GM19467 (cell line): Measurements from ENCODE around the gene CREBBP.
A peak's percentile ranks its signal among the peaks of the same experiment; 100 is the strongest.

Source experiments
- ATAC-seq: cut with Tn5 transposase; IDR thresholded peaks from one replicate; pipeline ENCODE4 v1.9.1; 2021; ENCODE audit warnings: mild to moderate bottlenecking, moderate library complexity; ENCODE audit not compliant: unreplicated experiment

The CREBBP gene

DNA sequence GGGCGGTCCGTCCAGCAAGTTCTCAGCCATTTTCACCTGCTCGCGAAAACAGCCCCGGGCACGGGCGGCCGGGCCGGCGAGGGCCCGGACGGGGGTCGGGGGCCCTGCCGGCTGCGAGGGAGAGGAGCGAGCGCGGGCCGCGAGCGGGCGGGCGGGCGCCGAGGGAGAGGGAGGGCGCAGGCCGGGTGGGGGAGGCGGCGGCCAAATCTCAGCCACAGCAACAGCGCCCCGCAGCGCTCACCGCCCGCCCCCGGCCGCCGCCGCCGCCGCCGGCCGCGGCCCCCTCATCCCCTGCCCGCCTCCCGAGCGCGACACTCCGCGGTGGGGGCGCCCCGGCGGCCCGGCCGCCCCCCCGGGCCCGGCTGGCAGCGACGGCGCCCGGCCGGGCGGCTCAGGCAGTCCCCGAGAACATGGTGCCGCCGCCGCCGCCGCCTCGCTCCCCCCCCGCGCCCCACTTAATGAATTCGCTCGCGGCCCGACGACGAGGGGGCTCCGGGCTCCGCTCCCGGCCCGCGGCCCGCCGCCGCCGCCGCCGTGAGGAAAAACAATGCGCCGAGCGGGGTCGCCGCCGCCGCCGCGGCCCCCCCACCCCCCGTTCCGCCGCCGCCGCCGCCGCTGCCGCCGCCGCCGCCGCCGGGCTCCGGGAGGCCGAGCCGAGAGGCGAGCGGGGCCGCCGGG lies 487 bp downstream of the CREBBP start:
- peak; percentile 44 for ATAC-seq

DNA sequence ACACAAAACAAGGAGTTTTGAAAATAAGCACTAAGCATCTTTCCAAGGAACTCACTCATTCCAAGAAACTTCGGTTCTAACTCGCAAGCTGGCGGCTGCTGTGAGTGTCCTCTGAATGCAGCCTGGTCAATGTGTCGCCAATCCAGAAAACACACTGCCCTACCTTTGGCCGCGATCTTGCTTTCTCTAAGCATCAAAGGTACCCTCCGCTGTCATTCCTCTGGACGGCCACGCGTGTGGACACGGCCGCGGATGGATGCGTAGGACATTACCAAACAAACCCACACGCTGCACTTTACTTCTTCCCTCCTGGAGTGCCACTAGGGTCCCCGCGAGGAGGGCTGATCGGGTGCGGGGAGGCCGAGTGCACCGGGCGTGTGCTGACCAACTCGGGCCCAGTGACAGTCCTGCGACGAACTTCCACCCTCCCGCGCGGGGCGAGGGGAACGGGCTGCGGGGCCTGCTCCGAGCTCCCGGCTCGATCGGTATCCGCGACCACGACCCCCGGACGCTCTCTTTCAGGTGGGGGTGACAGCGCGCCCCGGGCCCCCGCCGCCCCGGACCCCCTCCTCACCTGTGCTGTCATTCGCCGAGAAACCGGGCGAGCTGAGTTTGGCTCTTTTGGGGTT lies 1.1 kb downstream of the CREBBP start:
- no peak for ATAC-seq

DNA sequence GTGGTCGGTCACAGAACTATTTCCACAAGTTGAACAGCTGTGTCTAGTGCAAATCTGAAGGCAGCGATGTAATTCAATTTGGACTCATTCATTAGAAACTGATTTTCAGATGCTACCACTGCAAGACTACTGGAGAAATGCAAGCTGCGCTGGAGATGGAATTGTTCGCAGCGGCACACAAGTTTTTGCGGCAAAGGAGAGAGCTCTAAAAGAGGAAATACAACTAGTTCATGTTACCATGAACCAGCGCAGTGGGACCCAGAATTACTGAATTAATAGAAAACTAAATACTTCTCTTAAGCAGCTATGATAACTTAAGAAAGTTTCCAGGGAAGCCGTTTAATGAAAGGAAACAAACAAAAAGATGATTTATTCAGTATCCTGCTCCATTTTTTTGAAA lies 1.9 kb downstream of the CREBBP start:
- ATAC-seq, result no peak

DNA sequence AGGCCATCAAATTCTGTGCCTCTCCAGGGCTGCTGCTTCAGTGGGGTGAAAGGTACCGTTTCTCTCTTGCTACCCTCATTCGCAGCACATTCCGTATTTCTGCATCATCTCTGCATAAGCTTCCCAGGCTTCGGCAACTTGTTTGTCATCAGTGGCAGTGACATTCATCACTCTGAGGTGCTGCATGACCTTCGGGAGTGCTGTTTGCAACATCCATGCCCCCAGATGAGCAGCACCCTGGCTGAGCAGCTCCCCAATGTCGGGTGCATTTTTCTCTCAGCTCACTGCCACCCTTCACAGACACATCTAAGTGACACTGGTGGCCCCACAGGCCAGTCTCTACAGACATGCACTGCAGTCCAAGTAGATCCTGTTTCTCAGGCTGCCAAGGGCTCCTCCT lies 3.8 kb downstream of the CREBBP start:
- no peak for ATAC-seq

DNA sequence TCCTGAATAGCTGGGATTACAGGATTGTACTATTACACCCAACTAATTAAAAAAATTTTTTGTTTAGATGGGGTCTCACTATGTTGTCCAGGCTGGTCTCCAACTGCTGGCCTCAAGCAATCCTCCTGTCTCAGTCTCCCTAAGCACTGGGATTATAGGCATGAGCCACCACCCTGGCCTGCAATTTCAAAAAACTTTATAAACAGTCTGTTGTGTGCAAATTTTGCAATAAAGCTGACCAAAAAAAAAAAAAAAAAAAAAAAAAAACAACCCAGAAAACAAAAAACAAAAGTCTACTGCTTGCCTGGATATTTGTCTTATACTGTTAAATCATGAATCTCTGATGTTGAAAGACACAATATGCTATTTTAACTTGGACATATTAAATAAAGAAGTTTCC lies 4.4 kb downstream of the CREBBP start:
- no peak for ATAC-seq

DNA sequence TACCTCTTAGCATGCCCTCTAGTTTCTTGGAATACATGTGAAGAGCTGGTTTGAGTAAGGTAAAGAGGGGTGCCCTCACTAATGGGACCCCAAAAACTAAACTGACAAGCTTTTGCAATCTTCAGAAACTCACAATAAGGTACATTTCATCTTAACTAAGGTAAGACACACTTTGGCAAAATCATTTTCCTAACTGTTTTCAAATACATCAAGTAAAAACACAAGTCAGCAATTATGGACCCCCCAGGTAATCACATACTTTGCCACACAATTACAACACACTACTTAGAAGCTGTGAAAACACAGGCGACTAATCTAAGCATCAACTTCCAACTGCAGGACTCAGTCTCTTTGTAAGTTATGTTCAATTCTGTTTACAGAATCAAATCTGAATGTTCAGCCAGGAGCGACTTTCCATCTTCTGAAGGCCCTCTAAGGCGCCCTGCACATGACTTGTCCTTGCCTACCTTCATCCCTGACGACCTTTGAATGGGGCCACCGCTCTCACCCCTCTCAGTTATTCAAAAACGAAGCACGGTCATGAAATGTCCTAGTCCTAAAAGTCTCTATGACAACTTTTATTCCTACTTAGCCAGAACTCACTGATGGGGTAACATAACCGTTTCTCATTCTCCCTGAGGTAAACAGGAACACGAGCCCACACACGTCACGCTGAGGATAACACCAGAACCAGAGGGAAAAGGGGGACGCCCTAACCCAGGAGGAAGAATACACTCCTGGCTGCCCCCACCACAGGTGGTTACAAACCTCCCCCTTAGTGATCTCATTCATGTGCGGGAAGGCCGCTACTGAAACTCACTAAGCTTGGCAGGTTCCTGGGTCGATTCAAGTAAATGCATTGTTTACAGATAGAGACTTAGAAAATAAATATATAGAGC lies 5.5 kb downstream of the CREBBP start:
- ATAC-seq, result no peak

DNA sequence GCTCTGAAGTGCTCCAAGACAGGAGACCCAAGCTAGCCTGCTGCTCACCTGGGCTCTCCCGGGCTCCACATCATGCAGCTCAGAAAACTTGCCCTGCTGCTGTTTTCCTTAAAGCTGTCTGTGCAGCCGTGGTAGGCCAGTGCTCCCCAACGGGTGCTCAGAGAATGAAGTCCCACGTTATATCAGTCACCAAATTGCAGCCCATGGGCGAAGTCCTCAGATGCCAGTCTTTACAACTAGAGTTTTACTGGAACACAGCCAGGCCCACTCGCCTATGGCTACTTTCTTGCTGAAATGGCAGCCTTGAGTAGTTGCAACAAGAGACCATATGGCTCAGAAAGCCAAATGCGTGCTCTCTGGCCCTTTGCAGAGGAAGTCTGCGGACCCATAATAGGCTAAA lies 6.3 kb downstream of the CREBBP start:
- no peak for ATAC-seq

DNA sequence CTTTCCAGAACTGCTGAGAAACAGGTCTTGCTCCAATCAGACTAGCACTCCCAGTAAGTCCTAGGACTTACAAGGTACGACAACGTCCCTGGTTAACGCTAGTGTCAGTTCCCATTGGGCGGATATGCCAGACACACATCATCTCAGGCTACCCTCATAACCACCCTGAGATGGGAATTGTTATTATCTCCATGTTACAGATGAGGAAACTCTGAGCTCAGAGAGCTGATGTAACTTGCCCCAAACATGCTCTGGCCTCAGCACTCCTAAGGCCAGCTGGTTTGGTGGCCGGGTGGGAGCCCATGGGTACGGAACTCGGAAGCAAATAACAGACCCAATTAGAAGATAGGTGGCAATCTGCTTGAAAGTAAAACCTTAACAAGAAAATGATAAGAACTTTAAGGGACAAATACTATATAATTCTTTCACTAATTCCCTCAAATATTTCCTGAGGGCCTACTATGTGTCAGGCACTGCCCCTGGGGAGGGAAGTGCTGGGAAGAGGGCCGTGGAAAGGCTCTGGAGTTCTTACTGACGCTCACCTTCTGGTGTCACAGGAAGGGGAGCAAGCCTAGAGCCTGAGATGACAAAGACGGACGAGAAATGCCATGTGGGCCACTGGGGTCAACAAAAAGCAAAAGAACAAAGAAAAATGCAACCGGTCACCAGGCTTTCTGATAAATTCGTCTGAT lies 6.9 kb downstream of the CREBBP start:
- no peak for ATAC-seq

DNA sequence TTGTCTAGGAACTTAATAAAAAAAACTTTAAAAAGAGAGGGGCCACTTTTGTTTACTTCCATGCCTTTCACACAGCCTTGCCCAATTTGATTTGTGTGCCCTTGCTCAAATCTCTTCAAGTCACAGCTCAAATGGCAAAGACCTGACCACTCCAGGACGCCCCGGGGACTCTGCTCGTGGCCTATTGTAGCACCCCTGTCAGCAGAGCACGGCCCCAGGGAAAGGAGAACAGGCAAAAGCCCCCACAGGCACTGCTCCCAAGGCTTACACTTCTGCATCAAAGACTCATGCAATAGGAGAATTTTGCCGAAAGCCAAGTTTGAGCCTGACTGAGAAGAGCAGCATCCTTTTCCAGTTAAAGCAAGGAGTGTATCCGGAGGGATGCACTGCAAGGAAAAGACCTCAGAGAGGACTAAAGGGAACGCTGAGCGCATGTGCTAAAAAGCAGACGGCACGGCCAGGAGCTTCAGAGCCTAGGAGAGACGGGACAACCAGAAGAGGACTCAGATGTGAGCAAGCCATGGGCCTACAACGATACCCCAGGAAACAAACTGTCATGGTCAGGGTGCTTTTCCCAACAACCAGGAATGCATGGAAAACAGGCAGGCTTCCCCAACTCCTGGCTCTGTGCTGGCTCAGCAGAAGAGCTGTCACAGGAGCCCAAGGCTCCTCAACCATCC lies 8.2 kb downstream of the CREBBP start:
- ATAC-seq, result no peak

DNA sequence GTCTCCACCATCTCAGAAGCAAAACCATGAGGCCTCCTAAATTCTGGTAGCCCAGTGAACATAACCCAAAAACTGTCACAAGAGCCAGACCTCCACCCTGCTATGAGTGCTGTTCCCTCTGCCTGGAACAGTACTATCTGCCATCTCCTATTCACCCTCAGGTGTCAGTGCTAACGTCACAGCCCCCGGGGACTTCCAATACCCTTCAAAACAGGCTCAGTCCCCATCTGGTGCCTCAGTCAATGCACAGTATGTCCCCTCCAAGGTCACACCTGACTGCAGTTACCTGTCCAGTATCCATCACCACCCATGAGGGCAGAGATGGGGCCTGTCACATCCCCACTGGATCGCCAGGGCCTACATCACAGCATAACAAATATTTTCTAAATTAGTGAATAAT lies 11.5 kb downstream of the CREBBP start:
- no peak for ATAC-seq

DNA sequence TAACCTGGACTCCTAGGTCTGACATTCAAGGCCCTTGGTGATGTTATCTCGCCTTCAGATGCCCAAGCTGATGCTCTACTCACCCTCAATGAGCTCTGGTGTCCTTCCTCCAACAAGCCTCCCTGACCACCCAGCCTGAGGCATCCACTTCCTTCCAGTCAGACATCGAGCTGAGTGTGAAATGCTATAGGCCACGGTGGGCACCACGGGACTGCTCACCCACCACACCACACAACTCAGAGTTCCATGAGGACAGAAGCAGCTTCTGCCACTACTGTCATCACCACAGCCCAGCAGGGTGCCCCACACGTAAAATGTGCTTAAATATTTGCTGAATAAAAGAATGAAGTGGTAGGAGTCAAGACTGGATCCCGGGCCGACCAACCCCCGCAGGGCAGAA lies 12.0 kb downstream of the CREBBP start:
- ATAC-seq, result no peak

DNA sequence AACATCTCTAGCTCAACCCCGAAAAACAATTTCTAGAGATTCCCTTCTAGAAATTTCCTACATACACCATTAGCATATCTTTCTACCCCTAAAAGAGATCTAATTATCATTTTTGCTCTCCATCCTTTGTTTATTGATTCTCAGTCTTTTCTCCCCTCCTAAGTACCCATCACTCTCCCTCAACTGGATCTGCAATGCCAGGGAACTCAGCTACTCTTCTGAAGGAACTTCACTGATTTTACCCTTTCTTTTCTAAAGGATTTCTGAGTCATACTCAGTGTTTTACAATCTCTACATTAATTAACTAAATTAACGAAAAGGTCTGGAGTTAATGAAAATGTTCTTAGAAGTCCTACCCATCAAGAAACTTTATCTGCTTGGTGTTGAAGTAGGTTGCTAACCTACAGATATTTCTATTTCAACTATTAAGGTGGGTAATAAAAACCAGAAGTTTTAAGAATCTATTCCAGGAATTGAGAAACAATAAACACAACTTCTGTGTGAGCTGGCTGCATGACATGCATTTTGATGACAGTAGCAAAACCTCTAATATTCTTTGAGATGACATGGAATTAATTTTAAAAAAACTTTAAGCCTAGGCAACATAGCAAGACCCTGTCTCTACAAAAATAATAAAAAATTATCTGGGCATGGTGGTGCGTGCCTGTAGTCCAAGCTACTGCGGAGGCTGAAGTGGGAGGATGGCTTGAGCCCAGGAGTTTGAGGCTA lies 13.6 kb downstream of the CREBBP start:
- no peak for ATAC-seq

DNA sequence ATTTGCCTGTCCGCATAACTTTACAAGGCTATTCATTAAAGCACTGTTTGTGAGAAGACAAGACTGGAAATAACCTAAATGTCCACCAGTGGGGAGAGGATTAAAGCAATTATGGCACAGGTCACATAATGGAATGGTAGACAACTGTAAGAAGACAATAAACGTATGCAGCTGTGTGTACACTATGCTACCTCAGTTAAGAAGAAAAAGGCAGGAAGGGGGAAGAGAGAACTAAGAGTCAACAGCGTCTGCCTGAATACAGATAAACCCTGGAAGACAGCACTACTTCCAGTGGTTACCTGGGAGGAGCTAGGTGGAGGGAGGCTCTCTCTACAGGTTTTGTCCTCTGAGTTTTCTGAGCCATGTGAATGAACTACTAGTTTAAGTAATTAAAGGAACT lies 15.3 kb downstream of the CREBBP start:
- ATAC-seq, result no peak

DNA sequence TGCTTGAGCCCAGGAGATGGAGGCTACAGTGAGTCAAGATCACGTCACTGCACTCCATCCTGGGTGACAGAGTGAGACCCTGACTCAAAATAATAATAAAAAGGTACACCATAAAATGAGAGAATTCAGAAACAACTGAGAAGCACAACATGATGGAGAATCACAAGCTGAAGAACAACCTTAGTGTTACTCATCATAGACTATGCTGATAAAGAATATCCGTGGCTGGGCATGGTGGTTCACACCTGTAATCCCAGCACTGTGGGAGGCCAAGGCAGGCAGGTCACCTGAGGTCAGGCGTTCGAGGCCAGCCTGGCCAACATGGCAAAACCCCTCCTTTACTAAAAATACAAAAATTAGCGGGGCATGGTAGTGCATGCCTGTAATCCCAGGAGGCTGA lies 16.0 kb downstream of the CREBBP start:
- no peak for ATAC-seq

DNA sequence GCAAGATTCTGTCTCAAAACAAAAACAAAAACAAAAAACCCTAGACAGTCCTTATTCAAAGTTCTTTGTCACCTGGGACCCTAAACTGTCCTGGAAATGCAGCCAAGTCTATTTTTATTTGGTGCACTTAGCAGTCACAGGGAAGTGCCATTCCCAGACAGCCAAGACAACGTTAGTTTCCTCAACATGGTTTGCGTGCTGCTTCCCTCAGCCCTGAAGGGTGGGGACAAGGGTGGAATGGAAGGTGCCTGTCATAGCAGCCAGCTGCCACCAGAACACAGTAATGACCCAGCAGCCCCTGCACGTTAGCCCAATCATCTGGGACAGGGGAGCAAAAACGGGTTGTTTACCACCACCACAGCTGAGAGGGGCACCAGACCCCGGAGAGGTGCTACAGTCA lies 16.9 kb downstream of the CREBBP start:
- ATAC-seq, result no peak

DNA sequence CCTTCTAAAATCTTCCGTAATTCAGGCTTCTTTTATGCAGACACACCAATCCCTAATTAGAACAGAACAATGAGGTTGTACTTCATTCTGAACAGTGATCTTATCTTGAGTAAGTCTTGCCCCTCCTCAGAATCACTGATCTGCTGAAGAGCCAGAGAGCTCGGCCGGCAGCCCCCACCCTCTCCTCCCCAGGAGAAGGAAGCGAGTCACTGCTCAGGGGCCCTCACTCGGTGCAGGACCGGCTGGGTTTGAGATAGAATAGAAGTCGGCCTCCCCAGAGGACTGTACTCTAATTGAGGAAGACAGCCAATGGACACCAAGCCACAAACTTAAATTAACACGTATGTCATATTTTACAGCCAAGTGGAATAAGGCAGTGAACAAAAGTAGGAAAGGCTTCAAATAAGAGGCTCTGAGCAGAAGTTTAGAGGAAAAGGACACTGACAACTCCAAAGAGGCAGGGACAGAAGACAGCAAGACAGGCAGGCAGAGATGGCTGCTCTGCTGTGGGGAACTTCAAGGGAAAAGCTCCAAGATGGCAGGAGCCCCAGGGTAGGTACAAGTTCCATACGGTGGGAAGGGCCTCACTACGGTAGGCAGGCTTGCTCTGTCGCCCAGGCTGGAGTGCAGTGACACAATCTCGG lies 18.6 kb downstream of the CREBBP start:
- no peak for ATAC-seq

DNA sequence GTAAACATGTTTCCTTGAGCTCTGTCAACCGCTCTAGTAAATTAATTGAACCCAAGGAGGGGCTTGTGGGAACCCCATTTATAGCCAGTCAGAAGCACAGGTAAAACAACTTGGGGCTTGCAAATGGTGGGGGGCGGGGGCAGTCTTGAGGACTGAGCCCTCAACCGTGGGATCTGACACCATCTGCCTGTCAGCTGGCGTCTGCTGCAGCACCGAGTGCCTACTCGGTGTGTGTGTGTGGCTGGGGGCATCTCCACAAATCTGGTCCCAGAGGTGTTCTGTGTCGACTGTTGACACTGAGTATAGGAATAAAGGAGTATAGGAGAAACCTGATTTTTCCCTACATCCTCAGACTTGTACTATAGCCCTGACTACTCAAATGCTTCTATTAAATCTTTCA lies 20.6 kb downstream of the CREBBP start:
- no peak for ATAC-seq

DNA sequence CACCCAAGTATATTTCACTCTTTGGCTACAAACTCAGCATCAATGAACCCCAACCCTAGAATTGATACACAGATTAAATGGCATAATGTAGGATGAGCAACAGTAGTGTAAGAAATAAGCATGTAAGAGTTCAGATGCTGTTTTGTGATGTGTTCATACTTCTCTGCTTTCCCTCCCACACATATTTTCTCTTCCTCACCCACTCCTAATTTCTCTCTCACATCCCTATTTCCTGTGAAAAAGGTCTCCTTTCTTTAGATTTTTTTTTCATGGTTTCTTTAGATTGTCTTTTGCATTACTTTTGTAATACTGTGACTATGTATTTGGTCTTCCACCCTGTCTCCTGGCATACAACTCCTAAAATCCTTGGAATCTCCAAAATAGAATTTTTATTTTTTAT lies 21.7 kb downstream of the CREBBP start:
- ATAC-seq, result no peak

DNA sequence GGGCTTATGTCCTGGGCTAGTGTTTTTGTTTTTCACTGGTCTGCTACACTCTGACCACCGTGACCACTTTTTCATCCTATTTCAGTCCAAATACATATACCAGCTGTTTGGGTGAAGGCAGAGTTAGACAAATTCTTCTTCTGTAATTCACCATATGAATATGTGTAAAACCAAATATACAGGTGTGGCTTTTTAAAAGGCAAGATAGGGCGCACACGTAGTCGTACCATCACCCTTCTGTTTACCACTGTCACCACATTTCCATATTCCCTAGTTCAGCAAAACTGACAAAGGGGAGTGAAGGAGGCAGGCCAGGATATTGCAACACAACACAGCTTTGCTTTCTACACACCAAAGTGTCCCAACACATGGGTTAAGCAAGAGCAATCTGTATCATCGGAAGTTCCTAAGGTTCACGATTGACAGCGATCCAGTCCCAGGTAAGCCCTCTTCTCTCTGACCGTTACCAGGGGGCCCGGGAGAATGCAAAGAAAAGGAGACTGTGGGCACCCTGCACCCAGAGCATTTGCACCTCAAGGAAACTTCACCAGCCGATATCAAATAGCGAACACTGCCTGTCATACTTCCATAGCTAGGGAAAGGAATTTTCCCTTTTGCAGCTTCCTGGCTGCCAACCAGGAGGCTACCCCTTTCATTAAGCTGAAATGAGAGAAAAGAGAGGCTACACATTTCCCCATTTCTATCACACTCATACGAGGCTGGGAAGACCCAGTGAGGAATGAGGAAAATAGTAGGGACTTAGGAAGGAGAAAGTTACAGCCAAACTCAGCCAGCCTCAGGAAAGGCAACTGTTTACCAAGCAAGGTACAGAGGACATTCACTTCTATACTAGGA lies 23.1 kb downstream of the CREBBP start:
- ATAC-seq, result no peak
